ENCODE results near the gene SPPL3.
A peak's percentile ranks its signal among the peaks of the same experiment; 100 is the strongest.

The SPPL3 gene

GRCh38 chr12:120761519-120761934 is 142.6 kb downstream of the SPPL3 start:
- TF ChIP-seq, protein P1, sequence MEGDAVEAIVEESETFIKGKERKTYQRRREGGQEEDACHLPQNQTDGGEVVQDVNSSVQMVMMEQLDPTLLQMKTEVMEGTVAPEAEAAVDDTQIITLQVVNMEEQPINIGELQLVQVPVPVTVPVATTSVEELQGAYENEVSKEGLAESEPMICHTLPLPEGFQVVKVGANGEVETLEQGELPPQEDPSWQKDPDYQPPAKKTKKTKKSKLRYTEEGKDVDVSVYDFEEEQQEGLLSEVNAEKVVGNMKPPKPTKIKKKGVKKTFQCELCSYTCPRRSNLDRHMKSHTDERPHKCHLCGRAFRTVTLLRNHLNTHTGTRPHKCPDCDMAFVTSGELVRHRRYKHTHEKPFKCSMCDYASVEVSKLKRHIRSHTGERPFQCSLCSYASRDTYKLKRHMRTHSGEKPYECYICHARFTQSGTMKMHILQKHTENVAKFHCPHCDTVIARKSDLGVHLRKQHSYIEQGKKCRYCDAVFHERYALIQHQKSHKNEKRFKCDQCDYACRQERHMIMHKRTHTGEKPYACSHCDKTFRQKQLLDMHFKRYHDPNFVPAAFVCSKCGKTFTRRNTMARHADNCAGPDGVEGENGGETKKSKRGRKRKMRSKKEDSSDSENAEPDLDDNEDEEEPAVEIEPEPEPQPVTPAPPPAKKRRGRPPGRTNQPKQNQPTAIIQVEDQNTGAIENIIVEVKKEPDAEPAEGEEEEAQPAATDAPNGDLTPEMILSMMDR (IDR thresholded peaks at IDR 0.05; ENCODE audit: low read depth, low read length, missing control alignments), result no peak
- peak; percentile 15 for DNase-seq (ENCODE audit: low read depth)
- in situ Hi-C loops (cut with HindIII; ENCODE audit: low sequenced_read_pairs), result no loop called here
- no peak overlapping the region for H3K4me3 ChIP-seq (ENCODE audit: low read depth, low read length)

GRCh38 chr12:120760349-120761254 is 143.6 kb downstream of the SPPL3 start:
- H3K4me3 ChIP-seq (ENCODE audit: low read depth, low read length), result no peak overlapping the region
- in situ Hi-C loops (cut with HindIII; ENCODE audit: low sequenced_read_pairs), result no loop called here
- no peak for DNase-seq (ENCODE audit: low read depth)
- TF ChIP-seq, protein P1 (IDR thresholded peaks at IDR 0.05; ENCODE audit: low read depth, low read length, missing control alignments), result no peak

- no peak overlapping the region for H3K4me3 ChIP-seq (ENCODE audit: low read depth, low read length)
- TF ChIP-seq, protein P1 (IDR thresholded peaks at IDR 0.05; ENCODE audit: low read depth, low read length, missing control alignments), result no peak
- in situ Hi-C loops (cut with HindIII; ENCODE audit: low sequenced_read_pairs), result no loop called here
- no peak for DNase-seq (ENCODE audit: low read depth)
Measured at GRCh38 chr12:120759591-120760348, 144.4 kb downstream of the SPPL3 start.

DNA sequence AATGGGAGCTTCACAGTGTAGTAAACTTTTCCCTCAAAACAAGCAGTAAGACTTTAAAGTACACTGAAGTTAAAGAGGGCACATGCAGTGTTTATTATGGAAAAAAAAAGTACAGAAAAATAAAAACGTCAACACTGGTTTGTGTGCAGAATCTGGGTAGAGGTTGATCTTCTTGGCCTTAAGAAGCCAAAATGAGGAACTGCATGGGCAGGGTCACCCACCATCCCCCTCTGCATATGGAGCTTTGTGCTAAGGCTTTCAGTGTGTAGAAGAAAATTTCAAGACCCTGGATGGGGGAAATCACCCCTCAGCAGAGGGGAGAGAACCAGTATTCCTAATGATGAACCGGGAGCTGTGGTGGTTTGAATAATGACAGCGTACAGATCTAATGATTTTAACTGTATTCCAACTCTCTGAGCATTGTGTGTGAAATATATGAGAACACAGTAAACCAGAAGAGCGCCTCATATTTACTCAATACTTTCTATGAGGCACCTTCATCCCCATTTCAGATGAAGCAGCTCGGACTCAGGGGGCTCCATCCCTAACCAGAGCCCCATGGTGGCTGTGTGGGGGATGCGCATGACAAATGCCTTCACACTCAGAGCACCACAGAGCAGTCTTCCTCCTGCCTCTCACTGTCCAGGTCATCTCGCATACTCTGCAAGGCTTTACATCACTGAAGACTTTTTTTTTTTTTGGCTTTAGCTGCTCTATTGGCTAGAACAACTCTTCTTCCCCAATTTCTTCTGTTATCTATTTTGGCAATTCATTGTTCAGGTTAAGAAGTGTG is 145.2 kb downstream of the SPPL3 start:
- in situ Hi-C loops (cut with HindIII; ENCODE audit: low sequenced_read_pairs), result no loop called here
- TF ChIP-seq, protein P1 (IDR thresholded peaks at IDR 0.05; ENCODE audit: low read depth, low read length, missing control alignments), result no peak
- DNase-seq (ENCODE audit: low read depth), result no peak
- H3K4me3 ChIP-seq (ENCODE audit: low read depth, low read length), result no peak overlapping the region

DNA sequence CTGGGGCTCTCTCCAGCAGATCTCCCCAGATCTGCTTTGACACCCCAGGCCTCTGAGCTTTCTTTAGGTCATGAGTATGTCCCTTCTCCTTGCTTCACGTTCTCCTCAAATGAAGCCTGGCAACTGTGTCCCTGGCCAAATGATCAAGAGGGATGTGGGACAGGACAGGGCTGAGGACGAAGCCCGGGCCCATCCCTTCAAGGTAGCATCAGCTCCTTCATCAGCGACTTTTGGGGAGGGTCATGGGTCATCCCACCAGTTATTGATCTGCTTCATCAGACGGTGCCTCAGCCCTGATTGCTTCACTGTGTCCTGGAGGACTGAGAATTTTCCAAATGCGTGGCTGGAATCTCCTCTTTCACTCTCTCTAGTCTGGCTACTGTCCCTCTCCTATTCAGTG is 146.2 kb downstream of the SPPL3 start:
- TF ChIP-seq, protein P1 (IDR thresholded peaks at IDR 0.05; ENCODE audit: low read depth, low read length, missing control alignments), result no peak
- no peak for DNase-seq (ENCODE audit: low read depth)
- in situ Hi-C loops (cut with HindIII; ENCODE audit: low sequenced_read_pairs), result no loop called here
- H3K4me3 ChIP-seq (ENCODE audit: low read depth, low read length), result no peak overlapping the region

GRCh38 chr12:120757226-120757742 is 146.9 kb downstream of the SPPL3 start:
- H3K4me3 ChIP-seq (ENCODE audit: low read depth, low read length), result no peak overlapping the region
- TF ChIP-seq, protein P1 (IDR thresholded peaks at IDR 0.05; ENCODE audit: low read depth, low read length, missing control alignments), result no peak
- DNase-seq (ENCODE audit: low read depth), result no peak
- in situ Hi-C loops (cut with HindIII; ENCODE audit: low sequenced_read_pairs), result no loop called here

Data from astrocyte of the cerebellum (primary cell).